Hematopoietic multipotent progenitor cell treated with erythropoietin and hydrocortisone succinate and interleukin-3 and kit ligand, for 6 days (in vitro differentiated cells): ENCODE results near the gene RPLP2.
A peak's percentile ranks its signal among the peaks of the same experiment; 100 is the strongest.

Experiments
- DNase-seq: peaks from one replicate; pipeline ENCODE4 v3.0.0-alpha.2; 2015

Gene RPLP2

GRCh38 chr11:854601-855329 lies 45.0 kb downstream of the RPLP2 start:
- no peak for DNase-seq

DNA sequence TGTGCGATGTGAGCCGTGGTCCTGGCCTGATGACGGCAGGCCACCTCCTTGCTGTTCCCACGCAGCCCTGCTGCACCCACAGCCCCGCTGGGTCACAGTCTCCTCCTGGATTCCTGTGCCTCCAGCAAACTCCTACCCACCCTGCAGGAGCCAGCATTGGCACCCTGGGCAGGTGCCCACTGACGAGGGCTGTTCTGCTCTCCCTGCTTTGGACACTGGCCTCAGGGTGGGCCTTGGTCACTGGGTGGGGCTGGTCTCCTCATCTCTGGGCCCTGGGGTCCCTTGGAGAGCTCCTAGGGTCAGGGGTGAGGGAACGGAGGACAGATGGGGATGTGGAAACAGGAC lies 45.5 kb downstream of the RPLP2 start:
- no peak for DNase-seq

- no peak for DNase-seq
These were observed 46.0 kb downstream of the RPLP2 start for GRCh38 chr11:855796-856195.

DNA sequence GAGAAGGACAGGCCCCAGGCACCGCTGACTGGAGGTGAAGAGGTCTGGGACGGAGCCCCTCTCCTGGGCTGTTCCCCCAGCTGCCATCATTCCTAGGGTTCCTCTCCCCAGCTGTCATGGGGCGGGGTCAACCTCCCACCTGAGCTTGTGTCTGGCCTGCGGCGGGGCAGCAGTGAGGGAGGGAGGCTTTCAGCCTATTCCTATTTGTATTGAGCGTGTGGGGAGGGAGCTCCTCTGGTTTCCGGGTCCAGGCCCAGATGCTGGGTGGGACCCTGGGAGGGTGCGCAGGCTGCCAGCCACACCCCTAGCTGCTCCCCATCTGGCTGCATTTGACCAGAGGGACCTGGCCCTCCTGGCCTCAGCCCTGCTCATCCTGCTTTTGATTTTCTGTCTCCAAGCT lies 46.6 kb downstream of the RPLP2 start:
- no peak for DNase-seq

- no peak for DNase-seq
These were observed 48.4 kb downstream of the RPLP2 start for GRCh38 chr11:858053-858761.

DNA sequence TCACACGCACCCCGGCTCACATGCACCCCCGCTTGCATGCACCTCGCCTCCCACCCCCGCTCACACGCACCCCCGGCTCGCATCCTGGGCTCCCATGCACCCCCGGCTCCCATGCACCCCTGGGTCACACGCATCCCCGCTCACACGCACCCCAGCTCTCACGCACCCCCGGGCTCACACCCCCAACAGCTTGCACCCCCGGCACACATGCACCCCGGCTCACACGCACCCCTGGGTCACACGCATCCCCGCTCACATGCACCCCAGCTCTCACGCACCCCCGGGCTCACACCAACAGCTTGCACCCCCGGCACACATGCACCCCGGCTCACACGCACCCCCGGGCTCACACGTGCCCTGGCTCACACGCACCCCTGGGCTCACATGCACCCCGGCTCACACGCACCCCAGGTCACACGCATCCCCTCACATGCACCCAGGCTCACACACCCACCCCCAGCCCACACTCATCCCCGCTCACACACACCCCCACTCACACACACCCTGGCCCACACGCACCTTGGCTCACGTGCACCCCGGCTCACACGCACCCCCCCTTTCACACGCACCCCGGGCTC lies 49.1 kb downstream of the RPLP2 start:
- no peak for DNase-seq

GRCh38 chr11:859394-860131 lies 49.8 kb downstream of the RPLP2 start:
- peak; percentile 98 for DNase-seq

DNA sequence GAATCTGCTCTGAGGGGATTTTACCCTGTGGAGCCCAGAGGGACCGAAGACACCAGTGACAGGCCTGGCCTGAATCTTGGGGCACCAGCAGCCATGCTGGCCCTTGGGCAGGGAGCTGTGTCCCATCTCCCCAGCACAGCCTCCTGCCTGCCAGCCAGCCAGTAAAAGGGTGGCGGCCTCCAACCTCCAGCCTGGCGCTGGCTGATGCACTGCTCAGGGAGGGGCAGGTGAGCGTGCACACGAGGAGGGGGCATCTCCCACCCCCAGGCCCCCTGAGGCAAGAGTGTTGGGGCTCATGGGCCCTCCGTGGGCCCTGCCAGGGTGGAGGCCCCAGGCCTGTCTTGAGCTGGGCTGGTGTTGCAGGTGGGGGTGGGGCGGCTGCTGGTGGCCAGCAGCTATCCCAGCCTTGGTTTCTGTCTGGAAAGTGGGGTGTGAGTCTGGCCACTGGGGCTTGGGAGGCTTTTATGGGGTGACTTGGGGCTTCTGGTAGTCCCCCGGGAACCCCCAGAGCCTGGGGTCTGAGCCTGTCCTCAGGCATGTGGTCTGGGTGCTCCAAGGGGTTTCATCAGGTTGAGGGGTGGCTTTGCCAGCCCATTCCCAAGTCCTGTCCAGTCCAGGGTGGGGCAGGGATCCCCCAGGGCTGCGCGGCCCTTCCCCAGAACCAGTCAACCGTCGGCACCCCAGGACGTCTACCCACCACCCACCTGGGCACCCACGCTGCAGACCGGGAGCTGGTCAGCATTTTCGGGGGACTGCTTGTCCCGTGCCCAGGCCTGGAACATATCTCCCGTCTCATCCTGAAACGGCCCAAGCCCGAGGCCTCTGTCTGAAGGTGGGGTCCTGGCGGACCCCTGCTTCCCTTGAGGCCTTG lies 50.7 kb downstream of the RPLP2 start:
- peak; percentile 55 for DNase-seq

- no peak for DNase-seq
These were observed 51.3 kb downstream of the RPLP2 start for GRCh38 chr11:861105-861479.

GRCh38 chr11:862081-862661 lies 52.4 kb downstream of the RPLP2 start:
- peak; percentile 88 for DNase-seq
